Measurements from ENCODE around the gene AOC2. TPM values are rescaled to one million over a fixed set of nuclear protein-coding genes. Genes with fewer than 3 reads are reported as not detected.

Gene AOC2
- total and polyA plus RNA-seq, 2 of the 13 experiments (the other 11 are each of a cell fraction or from before 2014, with no cell fraction given): 1.2 to 3.3 TPM

DNA sequence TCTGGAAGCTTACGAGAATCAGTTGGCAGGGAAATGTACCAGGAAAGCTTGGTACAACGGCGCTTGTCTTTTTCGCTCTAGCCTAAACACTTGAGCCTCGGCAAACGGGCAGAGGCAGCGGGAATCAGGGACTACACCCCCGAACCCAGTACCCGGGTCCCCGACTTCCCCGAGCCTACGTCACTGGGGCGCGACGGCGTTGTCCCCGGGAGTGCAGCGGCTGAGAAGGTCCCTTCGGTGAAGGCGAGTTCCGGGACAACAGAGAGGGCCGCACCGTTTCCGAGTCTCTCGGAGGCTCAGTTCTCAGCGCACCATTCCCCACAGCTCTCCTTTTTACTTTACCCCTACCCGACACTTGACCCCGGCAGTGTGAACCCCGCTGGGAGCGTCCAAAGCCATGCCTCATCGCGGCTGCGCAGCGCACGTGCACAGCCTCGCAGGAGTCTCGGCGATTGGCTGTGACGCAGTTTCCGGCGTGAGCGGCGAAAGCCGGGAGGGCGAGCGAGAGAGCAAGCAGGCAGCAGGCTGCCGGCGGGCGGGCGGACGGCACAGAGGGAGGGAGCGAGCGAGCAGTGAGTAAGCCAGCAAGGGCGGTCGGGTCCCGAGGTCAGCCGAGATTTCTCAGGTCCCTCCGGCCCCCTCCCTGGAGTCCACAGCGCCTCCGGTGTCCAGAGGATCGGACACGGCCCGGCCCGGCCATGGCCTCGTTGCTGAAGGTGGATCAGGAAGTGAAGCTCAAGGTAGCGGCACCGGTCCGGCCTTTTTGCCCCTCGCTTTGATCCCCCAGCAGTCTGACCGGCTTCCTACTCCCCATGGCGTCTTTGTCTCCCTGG lies 11.2 kb upstream of the AOC2 start, which contains the start of gene PSME3 (continued):
- TF ChIP-seq GATA4 (IDR thresholded peaks at IDR 0.05; ENCODE audit: borderline replicate concordance, low read depth): no peak
- TF ChIP-seq MTA3 (CRISPR knock-in tag; IDR thresholded peaks at IDR 0.05): no peak
- TF ChIP-seq, protein P1, sequence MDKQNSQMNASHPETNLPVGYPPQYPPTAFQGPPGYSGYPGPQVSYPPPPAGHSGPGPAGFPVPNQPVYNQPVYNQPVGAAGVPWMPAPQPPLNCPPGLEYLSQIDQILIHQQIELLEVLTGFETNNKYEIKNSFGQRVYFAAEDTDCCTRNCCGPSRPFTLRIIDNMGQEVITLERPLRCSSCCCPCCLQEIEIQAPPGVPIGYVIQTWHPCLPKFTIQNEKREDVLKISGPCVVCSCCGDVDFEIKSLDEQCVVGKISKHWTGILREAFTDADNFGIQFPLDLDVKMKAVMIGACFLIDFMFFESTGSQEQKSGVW (CRISPR knock-in tag; IDR thresholded peaks at IDR 0.05; ENCODE audit: borderline replicate concordance): no peak
- peak; percentile 87; the same call in 1 of the 2 replicates for TF ChIP-seq ZNF557 (CRISPR knock-in tag; IDR thresholded peaks at IDR 0.05)
- TF ChIP-seq ARNT2 (CRISPR knock-in tag; IDR thresholded peaks at IDR 0.05; ENCODE audit: low read depth): peak; percentile 93
- no peak for TF ChIP-seq HOXA7 (CRISPR knock-in tag; IDR thresholded peaks at IDR 0.05)
- TF ChIP-seq, protein P2, sequence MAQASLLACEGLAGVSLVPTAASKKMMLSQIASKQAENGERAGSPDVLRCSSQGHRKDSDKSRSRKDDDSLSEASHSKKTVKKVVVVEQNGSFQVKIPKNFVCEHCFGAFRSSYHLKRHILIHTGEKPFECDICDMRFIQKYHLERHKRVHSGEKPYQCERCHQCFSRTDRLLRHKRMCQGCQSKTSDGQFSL (CRISPR knock-in tag; IDR thresholded peaks at IDR 0.05): no peak
- TF ChIP-seq MBD4 (IDR thresholded peaks at IDR 0.05; ENCODE audit: borderline replicate concordance, low read length): no peak
- TF ChIP-seq ZKSCAN1 (IDR thresholded peaks at IDR 0.05; ENCODE audit: low read length): peak; percentile 34; the same call in 1 of the 2 replicates
- TF ChIP-seq, protein P3, sequence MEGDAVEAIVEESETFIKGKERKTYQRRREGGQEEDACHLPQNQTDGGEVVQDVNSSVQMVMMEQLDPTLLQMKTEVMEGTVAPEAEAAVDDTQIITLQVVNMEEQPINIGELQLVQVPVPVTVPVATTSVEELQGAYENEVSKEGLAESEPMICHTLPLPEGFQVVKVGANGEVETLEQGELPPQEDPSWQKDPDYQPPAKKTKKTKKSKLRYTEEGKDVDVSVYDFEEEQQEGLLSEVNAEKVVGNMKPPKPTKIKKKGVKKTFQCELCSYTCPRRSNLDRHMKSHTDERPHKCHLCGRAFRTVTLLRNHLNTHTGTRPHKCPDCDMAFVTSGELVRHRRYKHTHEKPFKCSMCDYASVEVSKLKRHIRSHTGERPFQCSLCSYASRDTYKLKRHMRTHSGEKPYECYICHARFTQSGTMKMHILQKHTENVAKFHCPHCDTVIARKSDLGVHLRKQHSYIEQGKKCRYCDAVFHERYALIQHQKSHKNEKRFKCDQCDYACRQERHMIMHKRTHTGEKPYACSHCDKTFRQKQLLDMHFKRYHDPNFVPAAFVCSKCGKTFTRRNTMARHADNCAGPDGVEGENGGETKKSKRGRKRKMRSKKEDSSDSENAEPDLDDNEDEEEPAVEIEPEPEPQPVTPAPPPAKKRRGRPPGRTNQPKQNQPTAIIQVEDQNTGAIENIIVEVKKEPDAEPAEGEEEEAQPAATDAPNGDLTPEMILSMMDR (CRISPR knock-in tag; IDR thresholded peaks at IDR 0.05): peak; percentile 37
- TF ChIP-seq GTF2F1 (IDR thresholded peaks at IDR 0.05; ENCODE audit: low read length): no peak
- TF ChIP-seq, protein P4, sequence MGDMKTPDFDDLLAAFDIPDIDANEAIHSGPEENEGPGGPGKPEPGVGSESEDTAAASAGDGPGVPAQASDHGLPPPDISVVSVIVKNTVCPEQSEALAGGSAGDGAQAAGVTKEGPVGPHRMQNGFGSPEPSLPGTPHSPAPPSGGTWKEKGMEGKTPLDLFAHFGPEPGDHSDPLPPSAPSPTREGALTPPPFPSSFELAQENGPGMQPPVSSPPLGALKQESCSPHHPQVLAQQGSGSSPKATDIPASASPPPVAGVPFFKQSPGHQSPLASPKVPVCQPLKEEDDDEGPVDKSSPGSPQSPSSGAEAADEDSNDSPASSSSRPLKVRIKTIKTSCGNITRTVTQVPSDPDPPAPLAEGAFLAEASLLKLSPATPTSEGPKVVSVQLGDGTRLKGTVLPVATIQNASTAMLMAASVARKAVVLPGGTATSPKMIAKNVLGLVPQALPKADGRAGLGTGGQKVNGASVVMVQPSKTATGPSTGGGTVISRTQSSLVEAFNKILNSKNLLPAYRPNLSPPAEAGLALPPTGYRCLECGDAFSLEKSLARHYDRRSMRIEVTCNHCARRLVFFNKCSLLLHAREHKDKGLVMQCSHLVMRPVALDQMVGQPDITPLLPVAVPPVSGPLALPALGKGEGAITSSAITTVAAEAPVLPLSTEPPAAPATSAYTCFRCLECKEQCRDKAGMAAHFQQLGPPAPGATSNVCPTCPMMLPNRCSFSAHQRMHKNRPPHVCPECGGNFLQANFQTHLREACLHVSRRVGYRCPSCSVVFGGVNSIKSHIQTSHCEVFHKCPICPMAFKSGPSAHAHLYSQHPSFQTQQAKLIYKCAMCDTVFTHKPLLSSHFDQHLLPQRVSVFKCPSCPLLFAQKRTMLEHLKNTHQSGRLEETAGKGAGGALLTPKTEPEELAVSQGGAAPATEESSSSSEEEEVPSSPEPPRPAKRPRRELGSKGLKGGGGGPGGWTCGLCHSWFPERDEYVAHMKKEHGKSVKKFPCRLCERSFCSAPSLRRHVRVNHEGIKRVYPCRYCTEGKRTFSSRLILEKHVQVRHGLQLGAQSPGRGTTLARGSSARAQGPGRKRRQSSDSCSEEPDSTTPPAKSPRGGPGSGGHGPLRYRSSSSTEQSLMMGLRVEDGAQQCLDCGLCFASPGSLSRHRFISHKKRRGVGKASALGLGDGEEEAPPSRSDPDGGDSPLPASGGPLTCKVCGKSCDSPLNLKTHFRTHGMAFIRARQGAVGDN (CRISPR knock-in tag; IDR thresholded peaks at IDR 0.05): peak; percentile 100
- peak; percentile 33; the same call in 1 of the 2 replicates for TF ChIP-seq CCDC6 (CRISPR knock-in tag; IDR thresholded peaks at IDR 0.05)
- TF ChIP-seq ZSCAN29 (CRISPR knock-in tag; conservative IDR thresholded peaks at IDR 0.05): peak; percentile 72
- peak; percentile 86 for TF ChIP-seq ZBTB7B (CRISPR knock-in tag; IDR thresholded peaks at IDR 0.05)
- peak; percentile 93 for TF ChIP-seq ZNF614 (CRISPR knock-in tag; IDR thresholded peaks at IDR 0.05; ENCODE audit: borderline replicate concordance)
- TF ChIP-seq, protein P5, sequence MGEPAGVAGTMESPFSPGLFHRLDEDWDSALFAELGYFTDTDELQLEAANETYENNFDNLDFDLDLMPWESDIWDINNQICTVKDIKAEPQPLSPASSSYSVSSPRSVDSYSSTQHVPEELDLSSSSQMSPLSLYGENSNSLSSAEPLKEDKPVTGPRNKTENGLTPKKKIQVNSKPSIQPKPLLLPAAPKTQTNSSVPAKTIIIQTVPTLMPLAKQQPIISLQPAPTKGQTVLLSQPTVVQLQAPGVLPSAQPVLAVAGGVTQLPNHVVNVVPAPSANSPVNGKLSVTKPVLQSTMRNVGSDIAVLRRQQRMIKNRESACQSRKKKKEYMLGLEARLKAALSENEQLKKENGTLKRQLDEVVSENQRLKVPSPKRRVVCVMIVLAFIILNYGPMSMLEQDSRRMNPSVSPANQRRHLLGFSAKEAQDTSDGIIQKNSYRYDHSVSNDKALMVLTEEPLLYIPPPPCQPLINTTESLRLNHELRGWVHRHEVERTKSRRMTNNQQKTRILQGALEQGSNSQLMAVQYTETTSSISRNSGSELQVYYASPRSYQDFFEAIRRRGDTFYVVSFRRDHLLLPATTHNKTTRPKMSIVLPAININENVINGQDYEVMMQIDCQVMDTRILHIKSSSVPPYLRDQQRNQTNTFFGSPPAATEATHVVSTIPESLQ (CRISPR knock-in tag; conservative IDR thresholded peaks at IDR 0.05): peak; percentile 34; the same call in 1 of the 2 replicates
- TF ChIP-seq RELA (CRISPR knock-in tag; IDR thresholded peaks at IDR 0.05): peak; percentile 28; the same call in 1 of the 2 replicates
- TF ChIP-seq REL (CRISPR knock-in tag; conservative IDR thresholded peaks at IDR 0.05): peak; percentile 93; the same call in 1 of the 2 replicates
- TF ChIP-seq ZNF296 (CRISPR knock-in tag; conservative IDR thresholded peaks at IDR 0.05): no peak
- peak; percentile 59; the same call in 1 of the 2 replicates for TF ChIP-seq ZNF138 (CRISPR knock-in tag; IDR thresholded peaks at IDR 0.05; ENCODE audit: low read depth)

All from HepG2 (cell line).